Spleen (tissue), 11 donors: ENCODE results near the gene PLEKHA3. TPM values are rescaled to one million over a fixed set of nuclear protein-coding genes. Genes with fewer than 3 reads are reported as not detected.

Source experiments
- DNase-seq: peaks from one replicate; pipeline ENCODE4 v3.0.0-alpha.2; 2020
- H3K27ac ChIP-seq, 8 donors: fragments of 200-600 bp; sonication (generic) in 7 of 8; 1 replicate in 4 of 8; 2 replicates in 4 of 8; pipeline versions ENCODE4 v1.5.0 to v1.8.0; 2016 to 2021; ENCODE audit warnings: inconsistent platforms in 4 of 8, mild to moderate bottlenecking in 4 of 8, moderate library complexity in 1 of 8
- H3K27me3 ChIP-seq, 7 donors: fragments of 200-600 bp; sonication (generic) in 6 of 7; replicated peaks in 1 of 7; 1 replicate in 4 of 7; 2 replicates in 3 of 7; pipeline versions ENCODE4 v1.5.0 to v1.8.0; 2016 to 2021; ENCODE audit warnings: inconsistent platforms in 3 of 7, mild to moderate bottlenecking in 1 of 7
- H3K36me3 ChIP-seq, 6 donors: fragments of 200-600 bp; sonication (generic) in 5 of 6; 1 replicate in 4 of 6; 2 replicates in 2 of 6; pipeline versions ENCODE4 v1.5.0 to v1.8.0; 2016 to 2021; ENCODE audit warnings: inconsistent platforms in 2 of 6
- H3K4me1 ChIP-seq, 6 donors: fragments of 200-600 bp; sonication (generic) in 5 of 6; 1 replicate in 3 of 6; 2 replicates in 3 of 6; pipeline versions ENCODE4 v1.5.0 to v1.8.0; 2016 to 2021; ENCODE audit warnings: inconsistent platforms in 3 of 6
- H3K4me3 ChIP-seq, 8 donors: fragments of 200-600 bp; sonication (generic) in 7 of 8; 1 replicate in 4 of 8; 2 replicates in 4 of 8; pipeline versions ENCODE4 v1.5.0 to v1.8.0; 2016 to 2021; ENCODE audit warnings: inconsistent platforms in 4 of 8, mild to moderate bottlenecking in 4 of 8, moderate library complexity in 2 of 8
- H3K9me3 ChIP-seq, 8 donors: fragments of 200-600 bp; sonication (generic) in 7 of 8; 1 replicate in 4 of 8; 2 replicates in 4 of 8; pipeline versions ENCODE4 v1.5.0 to v1.8.0; 2016 to 2021; ENCODE audit warnings: inconsistent platforms in 4 of 8
- CTCF ChIP-seq, 11 experiments: fragments of 200-600 bp in 7 of 11; fragments of 450-650 bp in 4 of 11; sonication (generic) in 4 of 11; IDR thresholded peaks in 8 of 11; conservative IDR thresholded peaks in 3 of 11; 1 replicate in 7 of 11; 2 replicates in 4 of 11; pipeline versions ENCODE4 v1.4.0 to v1.8.0; 2016 to 2021; ENCODE audit warnings: antibody characterized with exemption in 11 of 11, inconsistent platforms in 4 of 11, mild to moderate bottlenecking in 1 of 11
- POLR2A ChIP-seq, 3 donors: fragments of 450-650 bp; IDR thresholded peaks; one replicate each; pipeline ENCODE4 v1.5.1; 2017; ENCODE audit warnings: antibody characterized with exemption in 3 of 3, mild to moderate bottlenecking in 1 of 3
- POLR2AphosphoS5 ChIP-seq, 3 donors: sonication (generic); formaldehyde crosslinking; IDR thresholded peaks; one replicate each; pipeline ENCODE4 v1.5.1; 2017; ENCODE audit warnings: antibody characterized with exemption in 3 of 3
- WGBS, 5 donors: extraction: QIAGEN DNeasy Blood & Tissue Kit in 3 of 5; methylation state at CpG; one replicate each; pipeline versions ENCODE4 v1.1.5 to v1.1.7; 2013 to 2018; 5-methylcytosine and 5-hydroxymethylcytosine counted together
- intact Hi-C: fragments of 100-400 bp; cut with DNase I; formaldehyde crosslinking; loops from one replicate; pipeline ENCODE4 v1.15.0; 2023; ENCODE audit warnings: low total_unique reads
- polyA plus RNA-seq, 3 donors: library from polyadenylated mRNA; stranded (reverse); fragments of 200-250 nt; gene quantifications; one replicate each; pipeline ENCODE4 v1.2.1, GENCODE V29; 2013
- total RNA-seq, 7 donors: library from RNA; depleted of rRNA in 3 of 7; stranded (reverse); fragments of >200 nt in 3 of 7; fragmentation: NEBNext Ultra II Directional in 4 of 7; extraction: Animal tissue kit (Norgen Biotek cat#: 25700) in 4 of 7; gene quantifications; one replicate each; pipeline versions ENCODE4 v1.1.0 to v1.2.1, GENCODE V29; 2016 to 2021
- donor health status: healthy with polysubstance abuse.
- donor health status: DM: no; HTN: no; CAD: no; lungs with moderate emphysema.
- donor health status: DM: no; HTN: no; CAD: no.
- donor health status: Bipolar disorder and iron deficiency.
- donor health status: healthy.
- donor health status: DM: no; HTN: no; CAD: no.
- donor health status: DM: yes; HTN: yes; CAD: no.

PLEKHA3 gene
- total and polyA plus RNA-seq, 10 donors: 2.0 to 36.9 (median 19.9) TPM

GRCh38 chr2:178448968-178449661 lies 31.1 kb upstream of the PLEKHA3 start:
- H3K36me3 ChIP-seq: peaks cover 0 to 47% (median 20%) of the 10 kb centered on the region in 6 donors
- peak overlapping the region in 1 of 8 donors; percentile 78 for H3K4me3 ChIP-seq
- H3K4me1 ChIP-seq: peaks cover 8 to 44% (median 22%) of the 10 kb centered on the region in 6 donors
- TF ChIP-seq POLR2A (IDR thresholded peaks at IDR 0.05) (no peak), POLR2AphosphoS5 (IDR thresholded peaks at IDR 0.05) (no peak), CTCF (IDR thresholded peaks at IDR 0.05 in 8 of 11, conservative IDR thresholded peaks at IDR 0.05 in 3 of 11) (no peak)
- H3K27ac ChIP-seq: peak overlapping the region in 4 of 8 donors; percentile 94 to 99 (median 98)
- WGBS, 5 donors: 72 to 81% (median 80%) methylated on average over 4 of the region's 4 CpGs
- H3K27me3 ChIP-seq: no peaks in the 10 kb centered on the region
- no peak for DNase-seq
- no peaks in the 10 kb centered on the region for H3K9me3 ChIP-seq
- intact Hi-C loops: no loop called here

- no peak for DNase-seq
- Histone ChIP-seq H3K27me3 (no peaks in the 10 kb centered on the region), H3K4me3 (peak overlapping the region; percentile 68 to 93 (median 86)), H3K27ac (peak overlapping the region; percentile 82 to 99 (median 98)), H3K36me3 (peaks cover 0 to 39% (median 15%) of the 10 kb centered on the region in 6 donors), H3K9me3 (no peaks in the 10 kb centered on the region), H3K4me1 (peaks cover 8 to 44% (median 22%) of the 10 kb centered on the region in 6 donors)
- no peak for TF ChIP-seq POLR2AphosphoS5 (IDR thresholded peaks at IDR 0.05)
- no peak for TF ChIP-seq CTCF (IDR thresholded peaks at IDR 0.05 in 8 of 11, conservative IDR thresholded peaks at IDR 0.05 in 3 of 11)
- no peak for TF ChIP-seq POLR2A (IDR thresholded peaks at IDR 0.05)
- intact Hi-C loops: no loop called here
- WGBS, 5 donors: 8 to 16% (median 9%) methylated on average over 15 to 18 of the region's 18 CpGs
Observed at GRCh38 chr2:178449700-178450523, 30.3 kb upstream of the PLEKHA3 start.

GRCh38 chr2:178450524-178450773 lies 29.8 kb upstream of the PLEKHA3 start:
- peaks cover 8 to 41% (median 22%) of the 10 kb centered on the region in 6 donors for H3K4me1 ChIP-seq
- H3K27me3 ChIP-seq: no peaks in the 10 kb centered on the region
- DNase-seq: no peak
- WGBS, 5 donors: 0 to 20% (median 1%) methylated on average over 1 to 25 of the region's 25 CpGs
- intact Hi-C loops: no loop called here
- peak overlapping the region; percentile 82 to 99 (median 98) for H3K27ac ChIP-seq
- H3K36me3 ChIP-seq: peaks cover 0 to 33% (median 9%) of the 10 kb centered on the region in 6 donors
- no peaks in the 10 kb centered on the region for H3K9me3 ChIP-seq
- TF ChIP-seq CTCF (IDR thresholded peaks at IDR 0.05 in 8 of 11, conservative IDR thresholded peaks at IDR 0.05 in 3 of 11) (no peak), POLR2A (IDR thresholded peaks at IDR 0.05) (no peak), POLR2AphosphoS5 (IDR thresholded peaks at IDR 0.05) (no peak)
- peak overlapping the region; percentile 68 to 93 (median 86) for H3K4me3 ChIP-seq
